Raji (cell line): ENCODE measurements around the gene METTL4.

Experiments
- POLR2A ChIP-seq: IDR thresholded peaks from 2 replicates; pipeline ENCODE4 v1.6.1; 2011; ENCODE audit warnings: low read depth, low read length, control low read depth; ENCODE audit not compliant: insufficient read depth

Gene METTL4

GRCh38 chr18:2571200-2572170 is at the start of gene METTL4, which contains the start of gene NDC80:
Gene METTL4 (minus strand): TSS chr18:2571505. CDS start chr18:2567216, 4,289 bp downstream.
Gene NDC80 (plus strand): TSS chr18:2571557. CDS start chr18:2572986, 1,429 bp downstream.
- peak; percentile 77 for TF ChIP-seq POLR2A

- no peak for TF ChIP-seq POLR2A
Observed at GRCh38 chr18:2618009-2618408, 46.7 kb upstream of the METTL4 start.

- no peak for TF ChIP-seq POLR2A
Observed at GRCh38 chr18:2617401-2617998, 46.2 kb upstream of the METTL4 start.

GRCh38 chr18:2612996-2613395 is 41.7 kb upstream of the METTL4 start:
- TF ChIP-seq POLR2A: no peak

- TF ChIP-seq POLR2A: no peak
Observed at GRCh38 chr18:2610549-2610948, 39.2 kb upstream of the METTL4 start.

- TF ChIP-seq POLR2A: no peak
Observed at GRCh38 chr18:2609604-2610003, 38.3 kb upstream of the METTL4 start.

- no peak for TF ChIP-seq POLR2A
Observed at GRCh38 chr18:2606335-2606734, 35.0 kb upstream of the METTL4 start.

GRCh38 chr18:2602844-2603243 is 31.5 kb upstream of the METTL4 start:
- no peak for TF ChIP-seq POLR2A

- TF ChIP-seq POLR2A: no peak
Observed at GRCh38 chr18:2597639-2598038, 26.3 kb upstream of the METTL4 start.

GRCh38 chr18:2590303-2590702 is 19.0 kb upstream of the METTL4 start:
- no peak for TF ChIP-seq POLR2A

GRCh38 chr18:2589345-2590068 is 18.2 kb upstream of the METTL4 start:
- TF ChIP-seq POLR2A: no peak

GRCh38 chr18:2588666-2589344 is 17.5 kb upstream of the METTL4 start:
- no peak for TF ChIP-seq POLR2A

- TF ChIP-seq POLR2A: no peak
Observed at GRCh38 chr18:2587788-2588187, 16.5 kb upstream of the METTL4 start.

GRCh38 chr18:2573408-2573807 is 2.1 kb upstream of the METTL4 start:
- TF ChIP-seq POLR2A: no peak

- TF ChIP-seq POLR2A: no peak
Observed at GRCh38 chr18:2572892-2573291, 1.6 kb upstream of the METTL4 start.

- no peak for TF ChIP-seq POLR2A
Observed at GRCh38 chr18:2572171-2572569, 865 bp upstream of the METTL4 start.

GRCh38 chr18:2570772-2571199 is 519 bp downstream of the METTL4 start:
- no peak for TF ChIP-seq POLR2A
